Astrocyte (in vitro differentiated cells and primary cell): ENCODE results near the gene BMP6. TPM values are rescaled to one million over a fixed set of nuclear protein-coding genes. Genes with fewer than 3 reads are reported as not detected.

ENCODE experiments used
- DNase-seq: peaks from one replicate; pipeline ENCODE4 v3.0.0-alpha.2; 2010; ENCODE audit warnings: low read depth
- FAIRE-seq: peaks from 2 replicates; lab custom pipeline; 2011; peaks lifted over from hg19 to GRCh38; lab: Jason Lieb, UNC
- H2AFZ ChIP-seq: 2 replicates; pipeline ENCODE4 v1.6.0; 2012; ENCODE audit warnings: low read depth, low read length, inconsistent platforms
- H3K27ac ChIP-seq: 2 replicates; pipeline ENCODE4 v1.5.1; 2011; ENCODE audit warnings: low read depth, low read length, inconsistent platforms
- H3K27me3 ChIP-seq: 2 replicates; pipeline ENCODE4 v1.6.0; 2011; ENCODE audit warnings: low read length, inconsistent platforms; ENCODE audit not compliant: insufficient read depth
- H3K36me3 ChIP-seq: 2 replicates; pipeline ENCODE4 v1.5.1; 2011; ENCODE audit warnings: low read length, inconsistent platforms; ENCODE audit not compliant: insufficient read depth
- H3K4me1 ChIP-seq: 2 replicates; pipeline ENCODE4 v1.5.1; 2011; ENCODE audit warnings: low read length, inconsistent platforms; ENCODE audit not compliant: insufficient read depth
- H3K4me2 ChIP-seq: 2 replicates; pipeline ENCODE4 v1.6.0; 2012; ENCODE audit warnings: low read length, inconsistent platforms
- H3K4me3 ChIP-seq: 2 replicates; pipeline ENCODE4 v1.5.1; 2011; ENCODE audit warnings: low read depth, mild to moderate bottlenecking, low read length, inconsistent platforms; ENCODE audit not compliant: insufficient read depth
- H3K79me2 ChIP-seq: 2 replicates; pipeline ENCODE4 v1.6.0; 2012; ENCODE audit warnings: mild to moderate bottlenecking, low read length, inconsistent platforms; ENCODE audit not compliant: insufficient read depth
- H3K9ac ChIP-seq: 2 replicates; pipeline ENCODE4 v1.6.0; 2012; ENCODE audit warnings: mild to moderate bottlenecking, low read length, inconsistent platforms
- H3K9me3 ChIP-seq: 2 replicates; pipeline ENCODE4 v1.5.1; 2012; ENCODE audit warnings: low read depth, mild to moderate bottlenecking, low read length, inconsistent platforms; ENCODE audit not compliant: insufficient read depth
- H4K20me1 ChIP-seq: 2 replicates; pipeline ENCODE4 v1.6.0; 2012; ENCODE audit warnings: low read length, inconsistent platforms; ENCODE audit not compliant: insufficient read depth
- H3K27ac Mint-ChIP-seq: one replicate; pipeline ENCODE4 v1.8.0; 2021; ENCODE audit warnings: mild to moderate bottlenecking, mixed read lengths; ENCODE audit not compliant: unreplicated experiment
- H3K27me3 Mint-ChIP-seq: one replicate; pipeline ENCODE4 v1.8.0; 2021; ENCODE audit warnings: low read depth, mixed read lengths; ENCODE audit not compliant: unreplicated experiment
- H3K36me3 Mint-ChIP-seq: one replicate; pipeline ENCODE4 v1.8.0; 2021; ENCODE audit warnings: low read depth, mixed read lengths; ENCODE audit not compliant: unreplicated experiment
- H3K4me1 Mint-ChIP-seq: one replicate; pipeline ENCODE4 v1.8.0; 2021; ENCODE audit warnings: low read depth, mixed read lengths; ENCODE audit not compliant: unreplicated experiment
- H3K4me3 Mint-ChIP-seq: one replicate; pipeline ENCODE4 v1.8.0; 2021; ENCODE audit warnings: mild to moderate bottlenecking, moderate library complexity, mixed read lengths; ENCODE audit not compliant: unreplicated experiment
- H3K9me3 Mint-ChIP-seq: one replicate; pipeline ENCODE4 v1.8.0; 2021; ENCODE audit warnings: mild to moderate bottlenecking, mixed read lengths; ENCODE audit not compliant: unreplicated experiment
- CTCF ChIP-seq: IDR thresholded peaks from 2 replicates; pipeline ENCODE4 v1.5.1; 2011; ENCODE audit warnings: low read depth, mild to moderate bottlenecking, inconsistent platforms, low read length, moderate library complexity; ENCODE audit not compliant: insufficient read depth
- EZH2 ChIP-seq: IDR thresholded peaks from 2 replicates; pipeline ENCODE4 v1.6.1; 2012; ENCODE audit warnings: mild to moderate bottlenecking, low read length, inconsistent platforms; ENCODE audit not compliant: insufficient read depth
- total RNA-seq: library from RNA; stranded (reverse); gene quantifications from 2 replicates; pipeline ENCODE4 v1.2.1, GENCODE V29; 2021

The BMP6 gene
- total RNA-seq, 1 donor from 2014 or later, result 2.8 TPM

GRCh38 chr6:7818257-7819214 lies 92.6 kb downstream of the BMP6 start:
- Histone ChIP-seq H3K79me2 (no peaks in the 10 kb centered on the region), H4K20me1 (no peaks in the 10 kb centered on the region), H3K4me2 (no peak overlapping the region), H3K27ac (no peak overlapping the region), H3K9ac (no peak overlapping the region), H3K36me3 (no peaks in the 10 kb centered on the region), H3K27me3 (no peaks in the 10 kb centered on the region), H2AFZ (no peak overlapping the region), H3K4me3 (no peak overlapping the region), H3K9me3 (no peaks in the 10 kb centered on the region), H3K4me1 (peaks cover 5% of the 10 kb centered on the region)
- no peaks in the 10 kb centered on the region for H3K36me3 Mint-ChIP-seq
- H3K27ac Mint-ChIP-seq, result no peak overlapping the region
- H3K27me3 Mint-ChIP-seq, result peaks cover 2% of the 10 kb centered on the region
- no peak for FAIRE-seq
- no peaks in the 10 kb centered on the region for H3K9me3 Mint-ChIP-seq
- TF ChIP-seq CTCF (no peak), EZH2 (no peak)
- no peak overlapping the region for H3K4me3 Mint-ChIP-seq
- H3K4me1 Mint-ChIP-seq, result peaks cover 8% of the 10 kb centered on the region
- DNase-seq, result no peak

GRCh38 chr6:7819431-7820015 lies 93.6 kb downstream of the BMP6 start:
- H3K36me3 ChIP-seq, result no peaks in the 10 kb centered on the region
- no peak overlapping the region for H3K4me3 Mint-ChIP-seq
- peaks cover 4% of the 10 kb centered on the region for H3K27me3 Mint-ChIP-seq
- DNase-seq, result peak; percentile 53
- no peak overlapping the region for H3K9ac ChIP-seq
- no peak overlapping the region for H2AFZ ChIP-seq
- no peak overlapping the region for H3K4me3 ChIP-seq
- no peak overlapping the region for H3K27ac Mint-ChIP-seq
- peaks cover 4% of the 10 kb centered on the region for H3K36me3 Mint-ChIP-seq
- no peaks in the 10 kb centered on the region for H3K9me3 Mint-ChIP-seq
- H3K27me3 ChIP-seq, result no peaks in the 10 kb centered on the region
- TF ChIP-seq CTCF (no peak), EZH2 (no peak)
- peak overlapping the region; percentile 4 for H3K4me2 ChIP-seq
- H4K20me1 ChIP-seq, result no peaks in the 10 kb centered on the region
- H3K9me3 ChIP-seq, result no peaks in the 10 kb centered on the region
- FAIRE-seq, result no peak
- peaks cover 8% of the 10 kb centered on the region for H3K4me1 Mint-ChIP-seq
- peaks cover 5% of the 10 kb centered on the region for H3K4me1 ChIP-seq
- H3K27ac ChIP-seq, result no peak overlapping the region
- no peaks in the 10 kb centered on the region for H3K79me2 ChIP-seq
